HepG2 (cell line): ENCODE measurements around the gene SH3GL1. TPM values are rescaled to one million over a fixed set of nuclear protein-coding genes. Genes with fewer than 3 reads are reported as not detected.

ENCODE experiments used
- ATAC-seq: fragments of 200-7000 bp; cut with Tn5 transposase; 3 replicates; pipeline ENCODE4 v1.9.1; 2020; ENCODE audit warnings: mild to moderate bottlenecking, moderate library complexity
- BruUV-seq: library from RNA; stranded (reverse); fragments of 400-500 nt; replicated peaks from 2 replicates; lab custom pipeline; 2021; lab: Mats Ljungman, UMichigan
- CTCF ChIA-PET: fragments of 300-600 bp; formaldehyde crosslinking; extraction: SDS; loops from one replicate; lab custom pipeline; 2021; ENCODE audit warnings: low total read pairs, inconsistent platforms, low intra/inter-chr PET ratio; lab: Yijun Ruan, JAX
- POLR2A ChIA-PET: fragments of 350-600 bp; sonication (Branson Sonifier 250); formaldehyde crosslinking; loops from one replicate; lab custom pipeline; 2020; ENCODE audit warnings: antibody characterized with exemption, inconsistent platforms; lab: Yijun Ruan, JAX
- DNase-seq: peaks from one replicate; pipeline ENCODE4 v3.0.0-alpha.2; 2015; ENCODE audit warnings: low spot score
- FAIRE-seq: peaks from 3 replicates; lab custom pipeline; 2011; peaks lifted over from hg19 to GRCh38; lab: Jason Lieb, UNC
- H2AFZ ChIP-seq: one replicate; pipeline ENCODE4 v1.6.1; 2011; ENCODE audit warnings: low read length, inconsistent platforms
- H3K27ac ChIP-seq: fragments of 300-600 bp; 3 replicates; pipeline ENCODE4 v1.8.0; 2011; ENCODE audit warnings: mixed run types, mild to moderate bottlenecking, mixed read lengths, low read length, inconsistent platforms; ENCODE audit not compliant: insufficient read depth; ENCODE audit errors: extremely low read length
- H3K27me3 ChIP-seq, 2 experiments: fragments of 200-600 bp in 1 of 2; 2 replicates in 1 of 2; 3 replicates in 1 of 2; pipeline versions ENCODE4 v1.6.0 to v1.8.0; 2011; ENCODE audit warnings: low read length in 2 of 2, mild to moderate bottlenecking in 2 of 2, moderate library complexity in 2 of 2, inconsistent platforms in 1 of 2; ENCODE audit not compliant: insufficient read depth in 2 of 2, control insufficient read depth in 1 of 2
- H3K36me3 ChIP-seq, 2 experiments: fragments of 200-600 bp in 1 of 2; replicated peaks in 1 of 2; 2 replicates in 1 of 2; 3 replicates in 1 of 2; pipeline versions ENCODE4 v1.5.1 to v1.8.0; 2011; ENCODE audit warnings: low read length in 2 of 2, inconsistent platforms in 1 of 2; ENCODE audit not compliant: insufficient read depth in 2 of 2, control insufficient read depth in 1 of 2
- H3K4me1 ChIP-seq: 2 replicates; pipeline ENCODE4 v1.5.1; 2012; ENCODE audit warnings: low read length, inconsistent platforms; ENCODE audit not compliant: insufficient read depth
- H3K4me2 ChIP-seq: 2 replicates; pipeline ENCODE4 v1.6.0; 2011; ENCODE audit warnings: low read depth, low read length, inconsistent platforms
- H3K4me3 ChIP-seq, 3 experiments: fragments of 200-600 bp in 1 of 3; sonication (generic), shearing (Covaris generic) in 1 of 3; replicated peaks in 1 of 3; 2 replicates each; pipeline ENCODE4 v1.5.1; 2011 to 2016; ENCODE audit warnings: low read length in 3 of 3, inconsistent platforms in 2 of 3, low read depth in 2 of 3, mild to moderate bottlenecking in 2 of 3, control low read depth in 1 of 3, mixed read lengths in 1 of 3; ENCODE audit not compliant: insufficient read depth in 1 of 3
- H3K79me2 ChIP-seq: one replicate; pipeline ENCODE4 v1.6.1; 2011; ENCODE audit warnings: low read length, inconsistent platforms; ENCODE audit not compliant: insufficient read depth
- H3K9ac ChIP-seq: 2 replicates; pipeline ENCODE4 v1.6.0; 2011; ENCODE audit warnings: mild to moderate bottlenecking, low read depth, low read length, inconsistent platforms; ENCODE audit not compliant: insufficient read depth
- H3K9me3 ChIP-seq: 2 replicates; pipeline ENCODE4 v1.5.1; 2012; ENCODE audit warnings: mild to moderate bottlenecking, low read length
- H4K20me1 ChIP-seq: 2 replicates; pipeline ENCODE4 v1.6.0; 2011; ENCODE audit warnings: inconsistent platforms, mild to moderate bottlenecking, low read length, moderate library complexity; ENCODE audit not compliant: insufficient read depth
- EHMT2 ChIP-seq: fragments of 200-600 bp; sonication (generic); IDR thresholded peaks from 2 replicates; pipeline ENCODE4 v1.7.0; 2017; ENCODE audit warnings: antibody characterized with exemption, low read depth, low read length, borderline replicate concordance
- GABPB1 ChIP-seq: IDR thresholded peaks from 2 replicates; pipeline ENCODE4 v1.6.1; 2016; ENCODE audit warnings: mild to moderate bottlenecking, missing genetic modification reagents, moderate library complexity, missing compliant biosample characterization
- HDAC2 ChIP-seq: sonication (generic); formaldehyde crosslinking; IDR thresholded peaks from 2 replicates; pipeline ENCODE4 v1.4.0; 2020; ENCODE audit warnings: missing genetic modification reagents
- IKZF4 ChIP-seq: sonication (generic); formaldehyde crosslinking; IDR thresholded peaks from 2 replicates; pipeline ENCODE4 v1.5.1; 2020; ENCODE audit warnings: borderline replicate concordance, mild to moderate bottlenecking, low read depth, missing genetic modification reagents; ENCODE audit errors: not compliant biosample characterization
- LBX2 ChIP-seq: sonication (generic); formaldehyde crosslinking; IDR thresholded peaks from 2 replicates; pipeline ENCODE4 v1.5.0; 2020; ENCODE audit warnings: missing genetic modification reagents, mild to moderate bottlenecking, borderline replicate concordance
- MAZ ChIP-seq, 2 experiments: sonication (generic) in 1 of 2; formaldehyde crosslinking in 1 of 2; IDR thresholded peaks; 2 replicates each; pipeline versions ENCODE4 v1.5.0 to v1.6.1; 2012 to 2020; ENCODE audit warnings: low read depth in 2 of 2, mild to moderate bottlenecking in 2 of 2, borderline replicate concordance in 1 of 2, improper control_type of control experiment in 1 of 2, low read length in 1 of 2, missing genetic modification reagents in 1 of 2, moderate library complexity in 1 of 2
- MEIS2 ChIP-seq: sonication (generic); formaldehyde crosslinking; IDR thresholded peaks from 2 replicates; pipeline ENCODE4 v1.9.0; 2021; ENCODE audit warnings: mild to moderate bottlenecking, missing genetic modification reagents
- MTA3 ChIP-seq: sonication (generic); formaldehyde crosslinking; IDR thresholded peaks from 2 replicates; pipeline ENCODE4 v1.4.0; 2020; ENCODE audit warnings: missing genetic modification reagents
- NR0B2 ChIP-seq: sonication (generic); formaldehyde crosslinking; IDR thresholded peaks from 2 replicates; pipeline ENCODE4 v1.4.0; 2020; ENCODE audit warnings: mild to moderate bottlenecking, missing genetic modification reagents
- RFX5 ChIP-seq: IDR thresholded peaks from 2 replicates; pipeline ENCODE4 v1.6.1; 2011; ENCODE audit warnings: low read depth, low read length, improper control_type of control experiment
- SRY ChIP-seq: sonication (generic); formaldehyde crosslinking; IDR thresholded peaks from 2 replicates; pipeline ENCODE4 v1.8.0; 2022; ENCODE audit warnings: mild to moderate bottlenecking, missing genetic modification reagents
- SUZ12 ChIP-seq: fragments of 150-350 bp; IDR thresholded peaks from 2 replicates; pipeline ENCODE4 v1.6.1; 2014; ENCODE audit warnings: low read depth, low read length
- ZFP1 ChIP-seq: IDR thresholded peaks from 2 replicates; pipeline ENCODE4 v1.6.1; 2016
- ZFP36L2 ChIP-seq: sonication (generic); formaldehyde crosslinking; IDR thresholded peaks from 2 replicates; pipeline ENCODE4 v1.4.0; 2020; ENCODE audit warnings: missing genetic modification reagents
- ZNF460 ChIP-seq: sonication (generic); formaldehyde crosslinking; IDR thresholded peaks from 2 replicates; pipeline ENCODE4 v1.5.1; 2020; ENCODE audit warnings: missing genetic modification reagents, mild to moderate bottlenecking, borderline replicate concordance
- ZNF468 ChIP-seq: sonication (generic); formaldehyde crosslinking; IDR thresholded peaks from 2 replicates; pipeline ENCODE4 v1.8.0; 2022; ENCODE audit warnings: mild to moderate bottlenecking, moderate library complexity, missing genetic modification reagents
- ZNF550 ChIP-seq: sonication (generic); formaldehyde crosslinking; IDR thresholded peaks from 2 replicates; pipeline ENCODE4 v1.4.0; 2020; ENCODE audit warnings: mild to moderate bottlenecking, missing genetic modification reagents, borderline replicate concordance
- ZNF839 ChIP-seq: sonication (generic); formaldehyde crosslinking; IDR thresholded peaks from 2 replicates; pipeline ENCODE4 v1.4.0; 2020; ENCODE audit warnings: missing genetic modification reagents, mild to moderate bottlenecking, borderline replicate concordance
- WGBS: methylation state at CpG from one replicate; pipeline ENCODE4 v1.1.6; 2017; ENCODE audit warnings: low lambda C conversion rate; 5-methylcytosine and 5-hydroxymethylcytosine counted together
- in situ Hi-C: cut with HindIII; loops from 2 replicates; pipeline ENCODE4 v1.10.0; 2017; ENCODE audit warnings: low pct_unique_long_range_greater_than_20kb; ENCODE audit not compliant: extremely low pct_ligation_motif_present
- intact Hi-C: fragments of 100-400 bp; cut with micrococcal nuclease; formaldehyde crosslinking; loops from one replicate; pipeline ENCODE4 v1.10.0; 2022; ENCODE audit not compliant: unreplicated experiment
- polyA plus RNA-seq, 8 experiments: library from polyadenylated mRNA; depleted of rRNA in 3 of 8; stranded (reverse) in 7 of 8; unstranded in 1 of 8; fragments of >200 nt; fragmentation: Illumina TruSeq in 4 of 8; extraction: Trizol in 4 of 8; gene quantifications; 2 replicates each; pipeline versions ENCODE4 v1.2.1 to v1.2.3, GENCODE V29; 2011 to 2016; ENCODE audit warnings: low read depth in 4 of 8, missing spikeins in 1 of 8, mixed read lengths in 1 of 8; ENCODE audit not compliant: insufficient read depth in 1 of 8
- total RNA-seq, 5 experiments: library from RNA; depleted of rRNA; stranded (reverse); fragments of >200 nt; fragmentation: Illumina TruSeq; extraction: Trizol; gene quantifications; 2 replicates each; pipeline ENCODE4 v1.2.3, GENCODE V29; 2016; ENCODE audit warnings: low read depth in 1 of 5

Gene SH3GL1
- total and polyA plus RNA-seq, 2 of the 13 experiments (the other 11 are each of a cell fraction or from before 2014, with no cell fraction given), result 33.0 to 45.1 TPM

GRCh38 chr19:4442819-4443146 is 42.4 kb upstream of the SH3GL1 start:
- no TSS peak for BruUV-seq
- TF ChIP-seq MTA3 (CRISPR knock-in tag), result no peak
- TF ChIP-seq RFX5, result no peak
- TF ChIP-seq MEIS2, result no peak
- no peak for TF ChIP-seq LBX2
- no peak for TF ChIP-seq NR0B2 (CRISPR knock-in tag)
- no peak for TF ChIP-seq IKZF4 (CRISPR knock-in tag)
- TF ChIP-seq HDAC2 (CRISPR knock-in tag), result no peak
- TF ChIP-seq EHMT2, result no peak
- TF ChIP-seq SRY (CRISPR knock-in tag), result no peak
- TF ChIP-seq ZNF839 (CRISPR knock-in tag), result no peak
- TF ChIP-seq ZNF468 (CRISPR knock-in tag), result no peak
- TF ChIP-seq ZNF550 (CRISPR knock-in tag), result no peak
- no peak for TF ChIP-seq SUZ12
- no peak for TF ChIP-seq ZNF460 (CRISPR knock-in tag)
- no peak for TF ChIP-seq ZFP1 (CRISPR knock-in tag)
- no peak for TF ChIP-seq ZFP36L2 (CRISPR knock-in tag)
- no peak for TF ChIP-seq MAZ (IDR thresholded peaks at IDR 0.05; ENCODE audit: borderline replicate concordance, low read depth, low read length)
- no peak for TF ChIP-seq MAZ (CRISPR knock-in tag; IDR thresholded peaks at IDR 0.05; ENCODE audit: low read depth)
- no peak for TF ChIP-seq GABPB1
- 96% methylated on average over 5 of the region's 10 CpGs for WGBS
- no peak overlapping the region for H3K4me2 ChIP-seq
- H3K27ac ChIP-seq, result no peak overlapping the region
- no peaks in the 10 kb centered on the region for H3K4me1 ChIP-seq
- H4K20me1 ChIP-seq, result no peaks in the 10 kb centered on the region
- no peak for ATAC-seq
- H3K79me2 ChIP-seq, result no peaks in the 10 kb centered on the region
- no peak overlapping the region for H3K9ac ChIP-seq
- no peak overlapping the region for H2AFZ ChIP-seq
- intact Hi-C loops, result no loop called here
- no peaks in the 10 kb centered on the region for H3K27me3 ChIP-seq
- in situ Hi-C loops, result no loop called here
- CTCF ChIA-PET, result no interaction called here
- H3K36me3 ChIP-seq, result peaks cover 15 to 41% of the 10 kb centered on the region in 2 experiments; a peak in 4 of 5 replicates
- POLR2A ChIA-PET, result no interaction called here
- no peak for FAIRE-seq
- H3K9me3 ChIP-seq, result no peaks in the 10 kb centered on the region
- H3K4me3 ChIP-seq, result no peak overlapping the region
- DNase-seq, result no peak
